LNCaP clone FGC (cell line): ENCODE results near the gene CC2D2A.

Experiments used
- DNase-seq: peaks from one replicate; pipeline ENCODE4 v3.0.0-alpha.2; 2011; ENCODE audit warnings: low read depth
- H3K4me3 ChIP-seq: 2 replicates; pipeline ENCODE4 v1.5.1; 2011; ENCODE audit warnings: mild to moderate bottlenecking, low read depth, low read length, control low read depth
- TF ChIP-seq, protein P1 (sequence below): IDR thresholded peaks from 2 replicates; pipeline ENCODE4 v1.5.1; 2012; ENCODE audit warnings: mild to moderate bottlenecking; ENCODE audit not compliant: control insufficient read depth, insufficient read depth; ENCODE audit errors: extremely low read depth

The CC2D2A gene

DNA sequence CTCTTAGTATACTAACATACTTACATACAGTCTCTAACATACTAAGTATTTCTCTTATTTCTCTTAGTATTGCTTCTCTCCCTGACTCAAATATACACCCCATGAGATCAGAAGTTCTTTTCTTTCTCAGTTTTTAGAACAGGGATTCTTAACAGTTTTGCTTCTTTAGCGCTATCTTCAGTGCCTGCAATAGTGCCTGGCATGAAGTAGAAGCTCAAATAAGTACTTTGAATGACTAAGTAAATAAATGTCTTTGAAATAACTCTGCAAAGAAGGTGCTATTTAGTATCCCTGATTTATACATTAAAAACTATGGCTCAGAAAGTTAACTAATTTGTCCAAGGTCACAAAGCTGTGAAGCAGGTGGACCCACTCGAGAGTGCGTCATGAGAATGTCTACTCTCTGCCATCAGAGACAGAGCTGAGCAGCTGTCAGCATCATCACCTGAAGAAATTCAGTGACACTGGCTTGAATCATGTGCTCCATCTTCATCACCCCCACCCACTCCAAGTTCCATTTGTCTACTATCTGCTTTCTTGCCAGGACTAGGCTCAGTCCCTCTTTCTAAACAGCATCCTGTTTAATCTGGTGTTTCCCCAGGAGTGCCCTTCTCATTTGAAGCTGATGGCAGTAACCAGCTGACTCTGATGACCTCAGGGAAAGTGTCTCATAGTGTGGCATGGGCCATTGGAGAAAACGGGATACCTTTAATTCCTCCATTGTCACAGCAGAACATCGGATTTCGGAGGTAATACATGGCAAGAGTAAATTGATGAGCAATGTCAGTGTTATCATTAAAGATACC lies 83.1 kb downstream of the CC2D2A start:
- DNase-seq, result no peak
- TF ChIP-seq, protein P1, sequence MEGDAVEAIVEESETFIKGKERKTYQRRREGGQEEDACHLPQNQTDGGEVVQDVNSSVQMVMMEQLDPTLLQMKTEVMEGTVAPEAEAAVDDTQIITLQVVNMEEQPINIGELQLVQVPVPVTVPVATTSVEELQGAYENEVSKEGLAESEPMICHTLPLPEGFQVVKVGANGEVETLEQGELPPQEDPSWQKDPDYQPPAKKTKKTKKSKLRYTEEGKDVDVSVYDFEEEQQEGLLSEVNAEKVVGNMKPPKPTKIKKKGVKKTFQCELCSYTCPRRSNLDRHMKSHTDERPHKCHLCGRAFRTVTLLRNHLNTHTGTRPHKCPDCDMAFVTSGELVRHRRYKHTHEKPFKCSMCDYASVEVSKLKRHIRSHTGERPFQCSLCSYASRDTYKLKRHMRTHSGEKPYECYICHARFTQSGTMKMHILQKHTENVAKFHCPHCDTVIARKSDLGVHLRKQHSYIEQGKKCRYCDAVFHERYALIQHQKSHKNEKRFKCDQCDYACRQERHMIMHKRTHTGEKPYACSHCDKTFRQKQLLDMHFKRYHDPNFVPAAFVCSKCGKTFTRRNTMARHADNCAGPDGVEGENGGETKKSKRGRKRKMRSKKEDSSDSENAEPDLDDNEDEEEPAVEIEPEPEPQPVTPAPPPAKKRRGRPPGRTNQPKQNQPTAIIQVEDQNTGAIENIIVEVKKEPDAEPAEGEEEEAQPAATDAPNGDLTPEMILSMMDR, result no peak
- H3K4me3 ChIP-seq, result no peak overlapping the region

- TF ChIP-seq, protein P1, result no peak
Observed at GRCh38 chr4:15556511-15557092, 86.9 kb downstream of the CC2D2A start.

DNA sequence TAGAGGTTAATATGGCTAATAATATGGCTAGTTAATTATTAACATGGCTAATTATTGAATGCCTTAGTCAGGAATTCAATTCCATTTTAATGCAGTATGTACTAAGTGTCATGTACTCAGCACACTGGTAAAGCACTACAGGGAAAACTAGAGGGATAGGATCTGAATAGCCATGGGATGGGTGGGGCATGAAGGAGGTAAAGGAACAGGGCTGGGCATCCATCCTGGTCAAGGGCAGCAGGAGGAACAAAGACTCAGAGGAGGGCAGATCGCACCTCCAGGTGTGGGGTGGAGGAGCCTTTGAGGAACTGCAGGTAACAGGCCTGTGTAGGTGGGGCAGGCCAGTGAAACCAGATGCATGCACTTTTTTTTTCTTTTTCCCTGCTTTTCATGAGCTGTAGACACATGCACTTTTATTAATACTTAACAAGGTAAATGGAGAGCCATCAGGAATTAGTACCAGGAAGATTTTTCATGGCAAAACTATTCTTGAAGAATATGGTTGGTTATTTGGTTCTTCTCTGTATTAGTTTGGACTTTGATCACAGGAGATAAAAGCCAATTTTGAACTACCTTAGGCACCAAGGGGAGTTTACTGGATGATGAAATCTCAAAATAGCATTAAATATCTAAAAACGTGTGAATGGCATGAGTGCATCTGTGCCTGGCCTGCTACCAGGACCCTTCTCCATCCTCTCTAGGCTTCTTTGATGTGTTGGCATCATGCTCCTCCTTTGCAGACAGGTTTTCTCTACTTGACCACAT lies 88.3 kb downstream of the CC2D2A start:
- no peak overlapping the region for H3K4me3 ChIP-seq
- TF ChIP-seq, protein P1, result no peak
- DNase-seq, result no peak

More at GRCh38 chr4:15556511-15557092, 86.9 kb downstream of the CC2D2A start:
- no peak for DNase-seq
- H3K4me3 ChIP-seq, result no peak overlapping the region

DNA sequence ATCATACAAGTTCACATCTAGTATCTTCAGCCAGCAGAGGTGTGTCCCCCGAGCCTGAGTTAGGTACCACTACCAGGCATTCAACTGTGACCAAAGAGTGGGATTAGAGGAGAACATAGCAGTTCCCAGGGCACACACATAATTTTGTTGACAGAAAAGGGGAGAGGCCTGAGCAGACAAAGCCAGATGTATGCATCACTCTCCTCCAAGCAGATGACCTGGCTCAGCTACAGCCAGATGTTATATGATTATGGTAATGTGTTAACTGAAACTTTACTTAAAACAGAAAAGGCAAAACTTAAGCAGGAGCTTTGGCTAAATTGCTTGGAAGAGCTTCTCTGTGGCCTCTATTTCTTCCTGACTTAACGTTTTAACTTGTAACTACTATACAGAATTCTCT lies 88.9 kb downstream of the CC2D2A start:
- TF ChIP-seq, protein P1, result no peak
- DNase-seq, result no peak
- no peak overlapping the region for H3K4me3 ChIP-seq

- no peak for DNase-seq
- TF ChIP-seq, protein P1, result no peak
- no peak overlapping the region for H3K4me3 ChIP-seq
Observed at GRCh38 chr4:15562114-15562513, 92.4 kb downstream of the CC2D2A start.

- TF ChIP-seq, protein P1, result no peak
- DNase-seq, result no peak
- H3K4me3 ChIP-seq, result no peak overlapping the region
Observed at GRCh38 chr4:15562623-15563022, 92.9 kb downstream of the CC2D2A start.
